Endometrium (tissue), 2 donors: ENCODE results near the gene TNS3.

Experiments
- FAIRE-seq: peaks from 2 replicates; lab custom pipeline; 2012; peaks lifted over from hg19 to GRCh38; lab: Jason Lieb, UNC
- donor health status: control.
- donor health status: control.

Gene TNS3

DNA sequence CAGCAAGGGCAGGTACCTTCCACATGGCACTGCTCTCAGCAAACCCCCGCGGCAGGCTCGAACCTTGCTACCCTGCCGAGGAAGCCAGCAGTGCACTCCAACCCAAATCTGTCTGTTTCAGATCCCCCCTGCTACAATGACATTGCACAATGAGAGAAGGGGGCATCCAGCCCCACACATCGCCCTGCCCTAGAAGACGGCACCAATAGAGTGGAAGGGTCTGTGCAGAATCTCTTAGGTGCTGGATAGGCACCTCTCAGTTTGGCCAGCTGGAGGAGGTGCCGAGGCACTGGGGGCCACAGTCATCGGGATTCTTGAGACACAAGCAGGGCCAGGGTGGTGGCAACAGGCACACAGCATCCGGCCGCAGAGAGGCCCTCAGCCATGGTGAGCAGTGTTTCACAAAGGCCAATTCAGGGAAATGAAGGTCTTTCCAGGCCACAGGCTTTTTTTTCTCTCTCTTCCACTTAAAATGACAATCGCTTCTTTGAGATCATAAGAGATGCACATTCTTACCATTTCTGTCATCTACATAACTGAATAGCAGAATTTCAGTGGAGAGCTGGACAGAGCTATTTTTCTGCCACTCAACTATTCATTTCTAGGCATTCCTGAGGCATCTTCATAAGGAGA, 281.3 kb downstream of the TNS3 start:
- FAIRE-seq: no peak

DNA sequence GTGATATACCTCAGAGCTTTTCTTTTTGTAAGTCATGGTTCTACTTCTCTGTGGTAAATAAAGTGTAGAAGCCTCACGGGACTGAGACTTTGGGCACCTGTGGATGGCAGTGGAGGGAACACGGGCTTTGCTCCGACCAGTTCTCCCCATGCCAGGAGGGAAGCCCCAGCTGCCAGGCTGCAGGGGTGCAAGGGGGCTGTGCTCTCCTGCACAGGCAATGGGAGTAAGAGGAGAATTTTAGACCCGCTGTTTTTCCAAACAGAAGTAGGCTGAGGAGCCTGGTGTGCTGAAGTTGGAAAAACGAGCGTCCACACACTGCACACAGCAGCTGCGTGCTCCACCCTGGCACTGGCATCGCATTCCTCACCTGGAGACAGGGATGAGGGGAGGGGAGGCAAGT, 282.4 kb downstream of the TNS3 start:
- FAIRE-seq: no peak

DNA sequence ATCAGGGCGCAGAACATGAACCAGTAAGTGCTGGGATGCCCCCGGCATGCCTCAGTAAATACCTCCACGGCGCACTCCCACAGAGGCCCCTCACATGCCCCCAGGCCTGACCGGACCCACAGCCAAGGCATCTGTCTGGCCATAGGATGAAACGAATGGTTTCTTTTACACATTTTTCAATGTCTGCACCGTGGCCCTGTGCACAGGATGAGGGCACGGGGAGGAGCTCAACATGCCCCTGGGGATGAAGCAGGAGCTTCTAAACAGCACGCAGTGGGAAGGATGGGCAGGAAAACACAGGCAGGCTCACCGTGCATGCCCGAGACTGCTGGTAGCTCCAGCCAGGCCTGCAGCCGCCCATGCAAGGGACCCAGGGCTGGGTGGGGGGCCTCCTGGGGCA, 283.3 kb downstream of the TNS3 start:
- FAIRE-seq: no peak

DNA sequence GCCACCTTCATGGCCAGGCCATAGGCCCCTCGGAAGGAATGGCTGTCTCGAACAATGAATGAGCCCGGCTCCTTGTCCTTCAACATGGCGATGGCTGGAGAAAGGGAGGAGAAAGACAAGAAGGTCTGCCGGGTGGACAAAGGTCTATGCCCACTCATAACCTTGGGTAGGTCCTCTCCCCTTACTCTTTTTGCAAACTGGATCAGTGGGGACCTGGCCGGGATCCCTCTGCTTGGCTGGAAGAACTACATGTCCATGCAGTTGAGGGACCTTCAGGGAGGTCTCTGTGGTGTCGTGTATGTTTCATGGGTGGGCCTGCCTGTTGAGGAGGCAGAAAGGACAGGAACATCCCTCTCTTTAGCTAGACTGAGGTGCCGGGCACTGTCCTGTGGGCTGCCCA, 284.8 kb downstream of the TNS3 start:
- no peak for FAIRE-seq

DNA sequence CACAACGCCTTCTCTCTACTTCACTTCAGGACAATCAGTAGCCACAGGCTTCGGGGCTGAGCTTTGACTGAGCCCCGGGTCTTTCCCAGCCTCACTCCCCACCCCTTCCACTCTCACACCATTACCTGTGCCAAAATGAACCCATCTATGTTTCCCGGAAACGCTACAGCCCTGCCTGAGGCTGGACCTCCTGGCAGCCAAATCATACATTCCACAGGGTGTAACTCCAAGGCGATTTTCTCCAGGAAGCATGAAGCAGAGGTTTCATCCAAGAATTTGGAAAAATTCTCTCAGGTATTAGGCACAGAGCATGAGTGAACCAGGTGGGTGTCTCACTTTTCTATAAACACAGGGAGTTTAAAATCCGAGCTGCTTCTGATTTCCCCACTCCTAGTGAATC, 286.3 kb downstream of the TNS3 start:
- no peak for FAIRE-seq

DNA sequence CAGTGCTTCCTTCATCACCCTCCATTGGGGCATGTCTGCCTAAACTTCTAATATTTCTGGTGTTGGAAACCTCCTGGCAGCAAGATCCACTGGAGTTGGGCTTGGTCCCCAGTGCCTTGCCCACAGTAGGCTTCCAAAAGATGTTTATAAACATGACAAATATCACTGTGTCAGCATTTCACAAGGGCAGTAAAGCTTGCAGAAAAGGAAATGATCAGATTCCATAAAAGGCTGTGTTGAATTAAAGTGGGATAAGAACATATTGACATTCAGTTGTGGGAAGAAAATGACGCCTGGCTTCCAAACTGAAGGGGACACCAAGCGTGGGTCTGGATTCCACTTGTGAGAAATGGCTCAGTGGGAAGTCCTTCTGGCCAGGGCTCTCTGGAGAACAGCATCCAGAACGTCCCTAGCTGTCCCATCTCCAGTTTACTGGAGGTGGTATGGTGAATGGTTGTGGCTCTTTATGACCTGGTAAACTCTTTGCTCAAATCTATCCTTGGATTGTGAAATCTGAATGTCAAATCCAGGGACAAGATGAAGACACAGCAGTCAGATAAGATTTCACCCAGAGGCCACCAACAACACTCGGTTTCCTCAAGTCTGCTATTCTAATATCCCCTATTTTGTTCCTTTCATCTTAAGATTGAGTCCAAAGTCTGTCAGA, 287.2 kb downstream of the TNS3 start:
- FAIRE-seq: no peak

DNA sequence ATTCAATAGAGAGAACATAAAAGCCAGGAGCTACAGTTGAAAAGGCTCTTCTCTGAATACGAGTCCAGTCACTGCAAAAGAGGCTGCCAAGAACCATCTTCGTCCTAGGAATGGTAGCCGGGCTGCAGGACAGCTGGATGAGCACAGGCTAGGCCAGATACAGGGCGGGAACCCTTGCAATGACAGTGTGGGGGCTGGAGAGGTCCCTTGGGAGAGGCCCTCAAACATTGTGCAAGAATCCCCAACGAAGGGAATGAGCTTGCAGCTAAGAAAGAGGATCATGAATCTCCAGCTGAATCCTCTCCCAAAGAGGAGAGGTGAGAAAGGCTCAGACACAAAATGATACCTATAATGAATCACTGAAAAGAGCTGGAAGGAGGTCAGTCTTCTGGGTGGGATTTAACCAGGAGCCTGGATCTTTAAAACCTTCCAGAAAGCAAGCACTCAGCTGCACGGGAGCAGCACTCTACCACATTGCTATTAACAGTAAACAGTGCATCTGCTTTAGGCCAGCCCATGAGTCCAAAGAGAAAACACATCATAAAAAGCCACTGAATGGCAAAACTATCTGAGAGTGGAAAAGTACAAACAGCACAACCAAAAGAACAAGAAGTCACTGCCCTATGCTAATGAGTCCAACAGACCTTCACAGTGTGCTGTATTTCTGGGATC, 287.9 kb downstream of the TNS3 start:
- peak; percentile 93 for FAIRE-seq

DNA sequence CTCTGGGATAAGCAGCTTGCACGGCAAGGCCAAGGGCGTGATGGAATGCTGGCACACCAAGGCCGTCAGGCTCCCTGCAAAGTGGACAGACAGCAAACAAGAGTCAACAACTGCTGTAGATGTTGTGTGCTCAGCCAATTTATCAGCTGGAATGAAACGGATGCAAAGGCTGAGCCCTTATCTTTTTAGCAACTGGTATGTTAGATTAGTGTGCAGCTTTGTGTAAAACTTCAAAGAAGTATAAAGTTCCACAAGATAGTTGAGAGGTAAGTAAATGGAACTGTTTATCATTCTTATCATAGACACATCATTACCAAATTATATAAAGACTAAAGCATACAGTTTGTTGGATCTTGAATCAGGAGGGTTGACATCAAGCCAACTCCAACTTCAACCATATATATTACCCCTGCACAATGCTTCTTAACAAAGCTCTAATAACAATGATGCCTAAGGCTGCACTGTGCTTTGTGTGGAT, 289.0 kb downstream of the TNS3 start:
- no peak for FAIRE-seq

DNA sequence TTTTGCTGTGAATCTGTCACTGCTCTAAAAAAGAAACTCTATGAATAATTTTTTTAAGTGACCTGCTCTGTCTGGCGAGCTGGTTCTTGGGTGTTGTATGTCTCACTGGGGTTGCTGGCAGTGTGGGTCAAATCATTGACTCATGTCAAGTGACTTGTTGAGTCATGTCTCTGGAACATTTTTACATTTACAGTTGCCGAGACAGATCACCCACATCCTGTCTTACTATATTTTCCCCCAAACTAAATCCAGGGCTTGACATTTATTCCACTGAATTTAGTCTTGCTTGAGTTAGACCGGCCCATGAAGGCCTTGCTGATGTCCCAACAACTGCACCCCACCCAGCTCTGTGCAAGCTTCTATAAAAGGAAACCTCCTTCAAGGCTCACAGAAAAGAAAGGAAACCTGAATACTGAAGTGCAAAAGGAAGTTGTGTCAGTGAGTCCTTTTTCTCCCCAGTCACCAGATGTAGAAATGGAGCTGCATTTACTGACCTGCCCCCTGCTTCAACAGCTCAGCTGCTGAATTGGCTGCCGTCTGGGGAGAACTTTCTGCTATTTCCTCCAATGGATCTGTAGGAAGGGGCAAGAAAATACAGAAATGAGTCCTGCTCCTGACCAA, 290.3 kb downstream of the TNS3 start:
- no peak for FAIRE-seq

DNA sequence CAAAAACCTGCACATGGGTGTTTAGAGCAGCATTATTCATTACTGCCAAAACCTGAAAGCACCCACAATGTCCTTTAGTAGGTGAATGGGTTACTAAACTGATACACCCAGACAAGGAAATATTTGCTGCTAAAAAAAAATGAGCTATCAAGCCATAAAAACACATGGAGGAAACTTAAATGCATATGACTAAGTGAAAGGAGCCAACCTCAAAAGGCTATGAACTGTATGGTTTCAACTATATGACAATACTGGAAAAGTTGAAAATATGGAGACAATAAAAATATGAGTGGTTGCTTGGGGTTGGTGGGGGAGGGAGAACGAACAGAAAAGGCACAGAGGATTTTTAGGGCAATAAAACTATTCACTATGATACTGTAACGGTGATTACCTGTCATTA, 291.0 kb downstream of the TNS3 start:
- FAIRE-seq: no peak

DNA sequence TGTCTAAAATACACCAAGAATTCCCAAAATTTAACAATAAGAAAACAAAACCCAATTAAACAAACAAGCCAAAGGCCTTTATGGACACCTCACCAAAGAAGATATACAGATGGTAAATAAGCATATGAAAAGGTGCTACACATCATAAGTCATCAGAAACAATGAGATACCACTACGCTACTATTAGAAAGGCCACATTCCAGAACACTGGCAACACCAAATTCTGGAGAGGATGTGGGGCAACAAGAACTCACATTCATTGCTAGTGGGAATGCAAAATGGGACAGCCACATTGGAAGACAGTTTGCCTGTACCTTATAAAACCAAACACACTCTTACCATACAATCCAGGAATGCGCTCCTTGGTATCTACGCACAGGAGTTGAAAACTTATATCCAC, 291.4 kb downstream of the TNS3 start:
- FAIRE-seq: no peak

DNA sequence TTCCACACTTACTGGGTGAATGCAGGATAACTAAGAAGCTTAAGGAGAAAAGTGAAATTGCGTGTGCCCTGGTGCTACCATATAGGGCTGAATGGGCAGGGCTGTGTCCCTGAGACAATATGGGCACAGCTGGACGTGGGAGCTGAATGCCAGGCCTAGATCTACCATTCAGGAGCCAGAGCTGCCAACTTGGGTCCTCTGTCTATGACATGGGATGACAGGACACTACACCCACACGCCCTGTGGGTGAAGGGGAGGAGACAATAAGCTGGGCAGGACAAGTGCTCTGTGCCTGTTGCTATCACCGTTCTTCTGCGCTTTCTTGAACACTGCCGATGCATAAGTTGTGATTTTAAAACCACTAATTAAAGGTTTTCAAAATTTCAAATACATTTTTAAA, 293.9 kb downstream of the TNS3 start:
- no peak for FAIRE-seq

DNA sequence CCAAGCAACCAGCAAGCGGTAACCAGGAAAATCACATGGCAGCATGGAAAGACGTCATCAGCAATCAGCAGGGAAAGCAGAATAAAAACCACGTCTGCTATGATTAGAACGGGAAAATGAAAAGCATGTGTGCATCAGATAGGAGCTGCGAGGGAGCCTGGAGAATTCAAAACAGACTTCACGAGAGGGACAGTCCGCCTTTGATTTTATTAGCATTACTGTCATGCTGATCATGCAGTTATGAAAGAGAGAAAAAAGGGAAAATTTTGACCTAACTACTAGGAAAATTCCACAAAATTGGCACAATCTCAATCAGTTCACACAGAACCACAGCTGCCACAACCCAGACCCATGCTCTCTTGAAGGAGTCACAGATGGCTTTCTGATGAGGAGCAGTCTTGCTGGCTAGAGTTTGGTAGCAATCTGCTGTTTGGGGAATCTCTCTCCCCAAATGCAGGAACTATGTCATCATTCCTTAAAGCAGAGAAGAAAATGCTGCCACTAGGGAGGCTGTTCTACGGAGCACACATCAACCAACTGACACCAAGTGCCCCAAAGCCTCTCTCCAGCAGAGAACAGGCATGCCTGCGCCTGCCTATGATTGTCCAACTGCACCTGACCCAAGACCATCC, 295.9 kb downstream of the TNS3 start:
- peak; percentile 97 for FAIRE-seq

DNA sequence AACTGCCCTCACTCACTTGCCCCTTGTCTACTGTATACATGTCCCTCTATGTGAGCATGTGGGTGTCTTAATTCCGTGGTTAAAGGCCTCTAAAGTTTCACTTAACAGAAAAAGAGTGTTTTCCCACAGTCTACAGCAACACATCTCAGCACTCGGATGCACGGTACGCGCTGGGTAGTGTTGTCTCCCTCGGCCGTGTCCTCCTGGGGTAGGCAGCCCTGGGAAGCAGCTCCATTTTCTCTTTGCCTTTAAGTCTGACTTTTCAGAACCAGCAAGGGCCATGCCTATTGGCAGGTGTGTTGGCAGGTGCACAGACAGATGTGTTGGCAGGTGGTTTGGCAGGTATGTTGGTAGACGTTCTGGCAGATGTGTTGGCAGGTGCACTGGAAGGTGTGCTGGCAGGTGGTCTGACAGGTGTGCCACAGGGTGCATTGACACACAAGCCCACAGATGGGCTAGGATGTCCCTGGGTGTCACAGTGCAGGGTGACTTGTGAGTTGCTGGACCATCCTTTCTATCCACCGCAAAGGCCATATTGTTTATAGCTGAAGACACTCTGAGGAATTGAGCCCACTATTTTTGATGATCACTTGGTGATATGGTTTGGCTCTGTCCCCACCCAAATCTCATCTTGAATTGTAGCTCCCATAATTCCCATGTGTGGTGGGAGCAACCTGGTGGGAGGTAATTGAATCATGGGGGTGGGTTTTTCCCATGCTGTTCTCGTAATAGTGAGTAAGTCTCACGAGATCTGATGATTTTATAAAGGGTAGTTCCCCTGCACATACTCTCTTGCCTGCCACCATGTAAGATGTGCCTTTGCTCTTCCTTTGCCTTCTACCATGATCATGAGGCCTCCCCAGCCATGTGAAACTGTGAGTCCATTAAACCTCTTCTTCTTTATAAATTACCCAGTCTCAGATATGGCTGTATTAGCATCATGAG, 296.9 kb downstream of the TNS3 start:
- FAIRE-seq: no peak

DNA sequence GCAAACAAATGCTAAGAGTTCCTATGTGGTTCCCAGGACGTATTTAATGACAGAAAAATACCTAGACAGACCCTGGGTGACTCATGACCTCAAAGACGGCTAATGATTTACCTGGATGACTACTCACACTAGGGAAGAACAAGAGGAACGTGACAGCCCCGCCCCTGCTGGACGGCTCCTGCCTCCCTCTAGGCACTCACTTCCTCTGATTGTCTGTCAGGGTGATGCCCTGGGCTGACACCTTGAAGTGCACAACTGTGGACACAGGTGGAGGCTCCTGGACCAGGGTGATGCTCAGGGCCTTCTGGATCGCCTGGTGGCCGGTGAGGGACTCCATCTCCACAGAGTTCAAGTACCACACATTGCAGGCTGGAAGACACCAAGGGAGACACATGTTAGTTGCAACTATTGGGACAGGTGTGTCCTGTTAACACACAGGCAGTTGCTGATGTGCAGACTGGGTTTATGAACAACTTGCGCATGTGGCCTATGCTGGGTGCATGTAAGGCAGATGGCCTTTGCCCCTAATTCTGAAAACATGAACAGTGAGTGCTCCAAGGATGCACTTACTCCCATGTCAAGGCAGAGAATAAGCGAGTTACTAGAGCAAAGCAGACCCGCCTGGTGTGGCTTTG, 298.3 kb downstream of the TNS3 start:
- FAIRE-seq: no peak

DNA sequence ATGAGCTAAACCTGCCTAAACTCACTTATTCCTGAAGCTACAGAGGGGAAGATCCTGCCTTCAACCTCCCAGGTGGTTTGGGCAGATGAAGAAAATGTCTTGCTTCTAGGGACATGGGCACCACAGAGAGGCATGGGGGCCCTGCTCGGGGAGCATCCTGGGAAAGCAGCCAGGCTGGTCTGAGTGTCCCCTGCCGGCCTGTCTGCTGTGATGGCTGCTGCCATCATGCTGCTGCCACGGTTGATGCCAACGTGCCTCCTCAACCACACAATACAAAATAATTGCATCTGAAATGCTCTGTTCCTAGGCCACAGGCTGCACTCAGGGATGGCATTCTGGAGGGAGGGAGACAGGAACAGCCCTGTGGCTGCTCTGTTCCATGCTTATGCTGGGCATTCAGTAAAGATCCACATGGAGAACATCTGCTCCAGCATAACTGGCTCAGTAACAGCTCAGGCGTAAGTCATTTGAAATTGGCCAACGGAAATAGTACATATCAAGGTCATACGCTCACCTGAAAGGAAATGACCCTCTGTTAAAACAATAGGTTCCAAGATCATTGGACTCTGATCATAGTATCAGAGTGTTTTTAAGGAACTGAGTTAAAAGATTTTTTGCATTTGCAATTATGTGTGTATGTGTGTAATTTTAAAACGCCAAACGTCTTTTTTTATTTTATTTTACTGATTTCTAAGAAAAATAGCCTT, 299.0 kb downstream of the TNS3 start:
- FAIRE-seq: no peak

DNA sequence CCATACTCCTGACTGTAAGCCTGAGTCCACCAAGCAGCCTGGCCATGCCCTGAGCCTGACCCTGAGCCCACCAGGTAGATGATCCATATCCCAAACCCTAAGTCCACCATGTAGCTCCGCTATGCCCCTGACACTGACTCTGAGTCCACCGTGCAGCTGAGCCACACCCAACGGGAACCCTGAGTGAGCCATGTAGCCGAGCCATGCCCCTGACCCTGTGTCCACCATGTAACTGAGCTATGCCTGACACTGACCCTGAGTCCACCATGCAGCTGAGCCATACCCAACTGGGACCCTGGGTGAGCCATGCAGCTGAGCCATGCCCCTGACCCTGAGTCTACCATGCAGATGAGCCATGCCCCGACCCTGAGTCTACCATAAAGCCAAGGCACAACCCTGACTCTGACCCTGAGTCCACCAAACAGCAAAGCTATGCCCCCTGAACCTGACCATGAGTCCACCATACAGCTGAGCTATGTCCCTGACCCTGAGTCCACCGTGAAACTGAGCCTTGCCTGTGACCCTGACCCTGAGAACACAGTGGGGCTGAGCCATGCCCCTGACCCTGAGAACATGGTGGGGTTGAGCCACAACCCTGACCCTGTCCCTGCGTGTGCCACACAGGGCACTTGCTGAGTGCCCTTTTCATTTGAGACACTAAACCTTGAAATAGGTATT, 299.8 kb downstream of the TNS3 start:
- FAIRE-seq: no peak

DNA sequence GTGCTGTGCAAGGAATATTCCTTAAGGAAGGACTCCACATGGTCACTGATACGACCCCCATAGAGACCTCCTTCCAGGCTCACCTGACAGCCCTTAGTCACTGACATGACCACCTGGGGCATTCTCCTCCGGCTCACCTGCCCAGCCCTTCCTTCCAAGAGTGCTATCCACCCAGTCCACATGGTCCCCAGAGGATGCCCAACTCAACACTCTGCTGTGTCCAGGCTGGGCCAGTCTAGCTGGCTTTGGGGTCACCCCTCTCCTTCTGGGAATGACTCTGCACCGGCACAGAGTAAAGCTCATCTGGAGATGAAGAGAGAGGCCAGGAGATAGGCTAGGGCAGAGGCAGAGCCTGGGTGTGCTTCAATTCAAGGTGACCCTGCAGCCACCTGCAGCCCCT, 300.8 kb downstream of the TNS3 start:
- no peak for FAIRE-seq

DNA sequence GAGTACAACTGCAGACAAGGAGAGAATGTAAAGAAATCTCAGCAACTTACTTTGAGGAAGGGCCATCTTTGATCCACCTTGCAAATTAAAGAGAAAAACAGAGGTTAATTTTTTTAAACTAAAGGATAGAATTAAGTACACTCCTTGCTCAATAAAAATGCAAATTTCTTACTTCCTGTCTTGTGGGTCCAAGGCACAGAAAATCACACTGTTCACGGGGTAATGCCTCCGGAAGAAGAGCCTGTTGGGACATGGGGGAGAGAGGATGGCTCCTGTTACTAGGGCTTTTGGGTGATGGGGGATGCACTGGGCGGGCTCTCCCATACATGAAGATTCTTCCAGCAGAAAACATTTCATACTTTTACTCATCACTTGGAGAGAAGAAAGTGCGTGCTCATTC, 301.8 kb downstream of the TNS3 start:
- no peak for FAIRE-seq

DNA sequence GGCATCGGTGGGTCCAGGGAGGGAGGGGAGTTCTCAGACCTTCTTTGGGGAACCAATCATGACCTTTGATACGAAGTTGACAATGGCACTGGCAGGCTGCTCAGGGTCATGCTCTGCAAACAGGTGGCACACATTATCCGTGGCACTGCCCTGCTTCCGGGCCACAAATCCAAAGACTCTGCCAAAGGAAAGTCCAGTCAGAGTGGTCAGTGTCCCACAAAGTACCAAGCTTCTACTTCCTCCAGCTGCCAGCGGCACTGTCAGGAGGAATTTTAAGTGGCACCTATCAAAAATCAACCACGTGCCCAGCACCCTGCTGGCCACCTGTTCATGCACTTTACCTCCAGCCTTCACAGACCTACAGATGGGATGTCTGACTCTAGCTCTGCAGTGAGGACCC, 303.9 kb downstream of the TNS3 start:
- FAIRE-seq: no peak
